Activated CD4-positive, alpha-beta T cell treated with anti-CD3 and anti-CD28 coated beads for 48 hours (primary cell): Measurements from ENCODE around the gene MXRA5.
"Not testable (repeated sequence)": the region's sequence is repeated elsewhere in the genome, so short reads cannot be mapped to it uniquely, and the experiment has no call there.

ENCODE experiments used
- DNase-seq: peaks from one replicate; pipeline ENCODE4 v3.0.0-alpha.2; 2020

The MXRA5 gene

DNA sequence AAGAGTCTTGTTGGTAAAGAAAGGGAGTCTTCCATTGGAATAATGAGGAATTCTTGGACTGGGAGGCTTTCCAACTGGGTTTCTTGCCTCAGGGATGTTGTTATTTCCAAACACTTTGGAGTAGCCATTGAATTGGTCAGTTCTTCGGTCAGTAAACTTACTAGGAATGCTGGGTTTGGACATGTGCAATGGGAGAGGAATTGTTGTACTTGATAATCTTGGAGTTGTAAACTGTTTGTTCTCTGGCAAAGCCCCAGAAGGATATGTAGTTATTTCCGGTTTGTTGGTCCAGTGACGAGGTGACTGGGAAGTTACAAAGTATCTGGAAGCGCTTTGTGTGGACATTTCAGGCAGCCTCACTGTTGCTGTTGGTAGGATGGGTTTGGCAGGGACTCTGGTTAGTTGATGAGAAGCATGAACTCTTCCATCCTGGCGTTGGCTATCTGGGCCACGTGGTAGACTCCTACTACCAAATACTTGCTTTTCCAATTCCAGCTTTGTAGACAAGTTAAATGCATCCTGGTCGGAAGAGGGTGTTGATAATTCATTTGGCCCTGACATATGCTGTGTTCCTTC, 25.9 kb downstream of the MXRA5 start:
- no peak for DNase-seq

DNA sequence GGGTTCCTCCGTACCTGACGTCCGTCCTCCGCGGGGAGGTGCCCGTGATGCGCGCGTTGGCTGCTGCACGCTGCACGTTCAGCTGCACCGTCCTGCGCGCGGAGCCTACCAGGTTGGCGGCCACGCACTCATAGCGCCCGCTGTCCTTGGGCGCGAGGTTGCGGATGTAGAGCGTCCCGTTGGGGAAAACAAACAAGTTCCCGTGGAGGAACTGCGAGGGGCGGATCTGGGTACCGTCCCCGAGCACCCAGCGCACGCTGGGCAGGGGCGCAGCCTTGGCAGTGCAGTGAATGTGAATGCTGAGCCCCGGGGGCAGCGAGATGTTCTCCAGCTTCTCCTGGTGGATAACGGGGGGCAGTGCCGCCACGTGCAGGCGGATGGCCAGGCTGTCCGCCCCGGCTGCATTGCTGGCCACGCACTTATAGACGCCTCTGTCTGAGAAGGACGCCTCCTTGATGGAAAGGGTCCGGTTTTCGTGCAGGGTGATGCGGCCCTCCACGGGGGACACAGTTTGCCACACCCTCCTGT, 29.2 kb downstream of the MXRA5 start:
- DNase-seq, result no peak

DNA sequence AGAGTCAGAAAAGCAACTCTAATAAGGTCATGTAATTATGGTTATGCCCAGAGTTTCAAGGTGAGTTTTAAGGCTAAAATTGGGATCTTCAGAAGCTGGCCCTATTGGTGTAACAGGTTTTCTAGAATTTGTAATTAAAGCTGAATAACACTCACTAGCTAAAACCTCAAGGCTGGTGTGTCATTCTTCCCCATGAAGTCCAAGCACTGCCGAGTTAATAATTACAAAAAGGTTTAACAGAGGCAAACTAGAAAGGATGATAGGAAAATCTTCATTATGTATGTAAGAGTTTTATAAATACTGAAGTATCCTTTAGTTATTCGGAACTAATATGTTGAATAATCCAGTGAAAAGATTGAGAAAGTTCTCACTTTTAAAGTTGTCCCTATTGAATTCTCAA, 34.3 kb downstream of the MXRA5 start:
- DNase-seq, result no peak

DNA sequence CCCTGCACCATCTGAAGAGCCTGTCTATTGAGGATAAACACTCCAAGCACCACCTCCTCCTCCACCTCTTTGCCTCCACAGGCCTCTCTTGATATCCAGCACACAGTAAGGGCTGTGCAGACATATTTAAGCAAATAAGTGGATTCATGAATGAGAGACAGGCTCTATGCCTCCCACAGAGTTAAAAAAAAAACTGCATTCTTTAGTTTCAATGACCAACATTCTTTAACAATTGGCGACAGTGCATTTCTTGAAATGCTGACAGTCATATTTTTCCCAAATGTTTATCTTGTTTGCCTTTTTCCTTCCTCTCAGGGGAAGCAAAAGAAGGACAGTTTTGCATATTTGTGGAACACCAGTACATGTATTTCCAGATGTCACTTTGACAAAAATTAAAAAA, 38.6 kb downstream of the MXRA5 start:
- no peak for DNase-seq

DNA sequence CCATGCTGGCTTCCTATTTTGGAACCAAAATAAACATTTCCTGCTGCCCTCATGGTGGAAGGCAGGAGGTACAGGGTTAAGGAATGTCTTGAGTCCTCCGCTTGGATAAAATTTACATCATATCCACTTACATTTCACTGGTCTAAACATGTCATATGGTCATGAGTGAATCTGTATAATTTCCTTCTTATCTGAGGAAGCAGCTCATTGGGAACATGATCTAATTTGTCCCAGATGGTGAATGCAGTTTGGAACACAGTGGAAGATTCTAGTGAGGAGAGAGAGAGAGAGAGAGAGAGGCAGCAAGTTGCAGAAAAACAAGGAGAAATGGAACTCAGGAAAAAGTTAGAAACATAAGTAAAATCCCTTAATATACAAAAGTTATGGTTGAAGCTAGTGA, 46.8 kb downstream of the MXRA5 start:
- no peak for DNase-seq

DNA sequence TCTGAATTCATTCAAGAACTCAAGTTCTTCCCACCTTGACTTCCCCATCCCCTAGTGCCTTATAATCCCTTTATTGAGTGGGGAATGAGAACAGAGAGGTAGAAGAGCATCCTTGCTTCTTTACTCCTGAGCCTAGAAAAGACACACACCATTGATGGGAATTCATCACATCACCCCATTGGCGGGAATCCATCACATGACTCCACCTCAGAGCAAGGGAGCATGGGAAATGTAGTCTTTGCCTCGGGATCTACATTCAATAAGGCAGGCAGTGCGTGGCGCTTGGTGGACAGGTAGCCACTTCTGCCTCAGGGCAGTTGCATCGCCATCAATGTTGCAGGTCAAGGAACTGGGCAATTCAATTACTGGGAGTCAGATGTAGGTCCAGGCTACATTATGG, 50.7 kb downstream of the MXRA5 start:
- DNase-seq, result peak; percentile 2

DNA sequence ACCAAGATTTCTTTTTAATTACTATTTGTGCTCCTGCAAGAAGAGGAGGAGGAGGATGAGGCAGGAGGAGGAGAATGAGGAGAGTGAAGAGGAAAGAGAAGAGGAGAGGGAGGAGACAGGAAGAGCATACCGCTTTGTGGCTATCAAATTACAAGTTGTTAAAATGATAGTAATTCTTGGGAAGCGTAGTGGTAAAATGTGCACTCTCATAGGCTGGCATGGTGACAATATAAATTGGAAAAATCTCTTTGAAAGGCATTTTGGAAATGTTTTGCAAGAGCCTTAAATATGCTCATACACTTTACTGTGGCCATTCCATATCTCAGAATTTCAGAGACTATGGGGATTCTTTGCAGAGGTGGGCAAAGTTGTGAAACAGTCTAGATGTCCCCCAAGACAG, 53.2 kb downstream of the MXRA5 start:
- no peak for DNase-seq

DNA sequence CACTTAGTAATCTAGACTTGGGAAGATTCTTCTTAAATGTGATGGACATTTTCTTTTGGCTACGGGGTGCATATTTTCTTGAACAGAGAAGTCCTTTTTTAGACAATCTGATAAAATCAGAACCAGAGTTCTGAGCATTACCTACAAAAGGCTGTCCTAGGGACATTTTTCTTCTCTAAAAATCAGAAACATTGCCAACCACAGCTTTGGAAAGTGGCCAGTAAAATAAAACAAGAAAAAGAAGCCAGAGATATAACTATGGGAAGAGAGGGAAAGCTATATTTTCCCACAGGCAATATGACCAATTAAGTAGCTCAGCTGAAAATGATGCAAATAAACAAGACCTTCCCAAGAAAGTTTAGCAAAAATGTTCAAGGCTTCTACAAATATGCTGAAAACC, 55.9 kb downstream of the MXRA5 start:
- DNase-seq, result no peak

DNA sequence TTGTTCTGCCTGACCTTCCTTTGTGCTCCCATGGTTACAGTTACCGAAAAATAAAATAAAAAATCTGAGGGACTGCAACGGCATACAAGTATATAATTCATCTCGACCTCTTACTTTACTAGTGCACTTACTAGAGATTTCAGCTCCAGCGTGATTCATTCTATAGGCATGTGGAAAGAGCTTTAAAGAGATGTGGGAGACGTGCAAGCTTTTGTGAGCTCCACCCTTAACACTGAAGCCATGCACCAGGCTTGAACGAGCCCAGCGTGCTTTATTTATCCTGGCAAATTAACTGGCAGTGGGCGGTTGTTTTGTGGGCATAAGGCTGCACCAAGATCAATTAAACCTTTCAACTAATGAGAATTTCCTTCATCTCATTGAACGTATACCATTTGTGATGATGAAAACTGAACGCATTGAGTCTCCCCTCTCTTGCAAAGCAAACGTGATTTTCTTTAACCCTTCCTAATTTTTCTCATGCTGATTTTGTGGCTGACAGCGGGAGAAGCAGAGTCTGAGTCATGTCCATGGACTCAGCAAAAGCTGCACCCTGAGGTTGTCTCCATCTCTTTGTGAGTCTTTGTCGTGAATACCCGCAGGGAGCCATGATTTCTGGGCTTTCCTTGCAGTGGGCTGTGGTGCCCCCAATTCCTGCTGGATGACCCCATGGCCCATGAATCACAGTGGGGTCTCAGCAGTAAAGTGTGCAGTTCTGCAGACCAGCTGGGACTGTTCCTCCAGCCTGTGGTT, 60.1 kb downstream of the MXRA5 start:
- DNase-seq, result no peak

DNA sequence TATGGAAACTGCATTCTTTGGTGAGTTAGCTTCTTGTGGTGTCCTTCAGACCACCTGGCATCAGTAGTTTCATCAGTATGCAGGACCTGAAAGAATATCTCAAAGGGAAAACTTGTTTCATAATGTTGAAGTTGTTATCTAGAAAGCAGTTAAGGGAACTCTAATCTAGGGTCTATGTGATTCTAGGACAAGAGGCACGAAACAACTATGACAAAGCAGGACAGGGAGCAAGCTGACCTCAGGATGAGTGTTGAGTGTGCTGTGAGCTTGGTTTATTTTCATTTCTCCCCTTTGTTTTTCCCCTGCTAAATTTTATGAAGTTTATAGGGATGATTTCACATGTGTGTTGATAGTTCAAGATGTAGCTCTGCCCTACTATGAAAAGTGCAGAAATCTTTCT, 65.7 kb downstream of the MXRA5 start:
- DNase-seq, result no peak

DNA sequence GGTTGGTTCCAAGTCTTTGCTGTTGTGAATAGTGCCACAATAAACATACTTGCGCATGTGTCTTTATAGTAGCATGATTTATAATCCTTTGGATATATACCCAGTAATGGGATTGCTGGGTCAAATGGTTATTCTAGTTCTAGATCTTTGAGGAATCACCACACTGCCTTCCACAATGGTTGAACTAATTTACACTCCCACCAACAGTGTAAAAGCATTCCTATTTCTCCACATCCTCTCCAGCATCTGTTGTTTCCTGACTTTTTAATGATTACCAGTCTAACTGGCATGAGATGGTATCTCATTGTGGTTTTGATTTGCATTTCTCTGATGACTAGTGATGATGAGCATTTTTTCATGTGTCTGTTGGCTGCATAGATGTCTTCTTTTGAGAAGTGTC, 72.8 kb downstream of the MXRA5 start:
- not testable (repeated sequence) for DNase-seq

DNA sequence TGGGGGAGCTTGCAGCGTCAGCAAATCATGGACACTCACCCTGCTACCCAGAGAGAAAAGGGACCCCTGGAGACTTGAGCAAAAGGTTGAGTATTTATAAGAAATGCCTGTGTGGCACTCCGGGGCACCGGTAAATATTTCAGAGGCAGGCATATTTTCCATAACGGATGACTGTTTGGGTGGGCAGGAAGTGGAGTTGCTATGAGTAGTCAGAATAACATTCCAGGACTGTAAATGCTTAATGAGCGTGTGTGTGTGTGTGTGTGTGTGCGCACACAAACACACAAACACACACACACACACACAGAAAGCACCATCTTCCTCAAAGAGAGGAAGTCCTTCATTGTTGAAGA, 74.6 kb downstream of the MXRA5 start:
- DNase-seq, result no peak

DNA sequence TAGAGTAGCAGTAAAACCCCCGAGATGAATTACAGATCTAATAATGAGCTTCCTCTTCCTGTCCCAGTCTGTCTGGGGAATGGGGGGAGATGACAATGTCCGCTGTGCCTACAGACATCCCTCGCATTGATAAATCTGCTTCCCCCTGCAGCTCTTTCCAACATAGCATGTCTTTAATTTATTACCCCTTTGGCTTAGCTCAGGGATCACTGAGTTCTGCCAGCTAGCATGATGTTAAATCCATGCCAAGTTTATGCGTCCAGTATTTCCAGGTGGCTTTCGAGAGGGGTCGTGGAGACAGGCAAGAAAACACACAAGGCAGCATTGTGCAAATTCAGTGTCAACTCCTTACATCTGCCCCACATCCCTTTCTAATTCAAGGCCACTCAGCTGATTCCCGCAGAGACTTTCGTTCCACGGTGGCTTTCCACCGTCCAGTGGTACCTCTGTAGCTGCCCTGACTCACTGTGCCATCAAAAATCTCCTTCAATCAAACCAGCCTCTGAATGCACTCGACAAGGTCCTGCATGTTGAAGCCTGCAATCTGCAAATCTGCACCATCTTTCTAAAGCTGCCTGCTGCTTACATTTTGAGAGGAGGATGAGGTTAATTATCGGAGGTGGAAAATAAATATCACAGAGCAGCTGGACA, 75.1 kb downstream of the MXRA5 start:
- no peak for DNase-seq

DNA sequence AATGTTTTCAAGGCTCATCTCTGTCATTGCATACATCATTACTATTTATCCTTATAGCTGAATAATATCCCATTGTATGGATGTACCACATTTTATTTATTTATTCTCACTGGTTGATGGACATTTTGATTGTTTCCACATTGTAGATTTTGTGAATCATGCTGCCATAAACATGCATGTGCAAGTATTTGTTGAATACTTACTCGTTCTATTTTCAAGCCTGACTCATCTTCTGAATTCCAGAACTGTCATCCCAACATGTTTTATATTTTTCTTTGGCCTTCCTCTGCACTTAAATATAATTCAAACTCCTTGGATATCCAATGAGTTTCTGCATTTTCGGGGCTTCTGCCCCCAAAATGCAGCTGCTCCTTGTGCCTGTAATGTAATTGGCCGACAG, 77.6 kb downstream of the MXRA5 start:
- no peak for DNase-seq

DNA sequence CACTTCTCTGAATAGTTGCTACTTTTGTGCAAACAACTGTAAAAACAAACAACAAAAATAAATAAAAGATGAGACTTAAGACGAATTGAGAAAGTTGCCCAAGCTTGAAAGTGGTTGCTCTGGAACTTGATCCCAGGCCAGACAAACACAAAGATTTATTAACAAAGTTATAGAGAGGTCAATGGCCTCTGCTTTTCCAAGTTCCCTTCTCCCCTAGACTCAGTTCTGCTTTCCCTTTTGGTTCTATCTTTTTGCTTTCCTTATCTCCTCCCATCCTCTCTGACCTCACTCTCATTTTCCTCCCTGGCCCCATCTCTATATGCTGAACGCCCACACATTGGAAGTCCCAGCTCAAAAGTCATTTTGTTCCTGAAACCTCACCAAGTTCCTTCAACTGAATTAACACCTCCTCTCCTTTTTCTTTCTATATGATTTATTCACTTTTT, 82.7 kb downstream of the MXRA5 start:
- no peak for DNase-seq

DNA sequence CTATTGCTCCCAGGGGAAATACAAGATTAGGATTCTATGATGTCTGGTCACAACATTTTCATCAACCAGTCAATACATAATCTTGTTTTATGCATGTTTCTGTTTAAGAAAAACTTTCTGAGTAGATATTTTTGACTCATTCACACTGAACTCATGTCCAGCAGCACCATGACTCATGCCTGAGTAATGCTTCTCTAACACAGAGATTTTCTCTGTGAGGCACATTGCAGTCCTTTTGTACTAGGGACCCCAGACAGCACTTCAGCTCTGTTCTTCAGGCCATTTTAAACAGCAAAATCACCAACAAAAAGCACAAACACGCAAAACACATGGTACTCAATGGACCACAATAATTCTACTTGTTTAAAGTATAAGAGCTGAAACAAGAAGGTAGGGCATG, 83.6 kb downstream of the MXRA5 start:
- no peak for DNase-seq
